ENCODE results near the gene MAP2K5. TPM values are rescaled to one million over a fixed set of nuclear protein-coding genes. Genes with fewer than 3 reads are reported as not detected.

MAP2K5 gene
- total and polyA plus RNA-seq, 9 of the 15 experiments (the other 6 are each of a cell fraction or from before 2014, with no cell fraction given) = 0.41 to 16.5 (median 7.5) TPM

DNA sequence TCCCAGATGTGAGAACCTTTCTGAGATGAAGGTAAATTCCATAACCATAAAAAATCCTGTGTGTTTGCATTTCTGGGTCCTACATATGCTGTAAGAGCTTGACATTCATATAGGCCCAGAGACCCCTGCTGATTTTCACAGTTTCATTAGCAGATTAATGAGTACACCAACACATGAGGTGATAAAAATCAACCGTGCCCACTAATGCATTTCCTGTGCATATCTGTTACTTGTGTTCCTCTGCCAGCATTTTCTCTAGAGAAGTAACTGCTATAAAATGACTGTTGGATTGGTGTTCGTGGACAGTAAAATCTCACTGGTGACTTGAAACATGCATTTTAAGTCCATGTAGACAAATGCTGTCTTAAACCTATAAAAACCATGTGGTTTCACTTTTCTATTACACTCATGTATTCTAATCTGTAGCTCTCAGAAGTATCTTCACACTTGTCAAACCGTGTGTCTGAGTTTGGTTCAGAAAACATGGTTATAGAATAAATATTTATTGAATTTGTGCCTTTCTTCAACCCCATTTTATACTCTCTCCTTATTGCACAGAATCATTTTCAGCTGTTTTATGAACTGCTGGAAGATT, 14.6 kb downstream of the MAP2K5 start (continued):
- TF ChIP-seq, protein P1, sequence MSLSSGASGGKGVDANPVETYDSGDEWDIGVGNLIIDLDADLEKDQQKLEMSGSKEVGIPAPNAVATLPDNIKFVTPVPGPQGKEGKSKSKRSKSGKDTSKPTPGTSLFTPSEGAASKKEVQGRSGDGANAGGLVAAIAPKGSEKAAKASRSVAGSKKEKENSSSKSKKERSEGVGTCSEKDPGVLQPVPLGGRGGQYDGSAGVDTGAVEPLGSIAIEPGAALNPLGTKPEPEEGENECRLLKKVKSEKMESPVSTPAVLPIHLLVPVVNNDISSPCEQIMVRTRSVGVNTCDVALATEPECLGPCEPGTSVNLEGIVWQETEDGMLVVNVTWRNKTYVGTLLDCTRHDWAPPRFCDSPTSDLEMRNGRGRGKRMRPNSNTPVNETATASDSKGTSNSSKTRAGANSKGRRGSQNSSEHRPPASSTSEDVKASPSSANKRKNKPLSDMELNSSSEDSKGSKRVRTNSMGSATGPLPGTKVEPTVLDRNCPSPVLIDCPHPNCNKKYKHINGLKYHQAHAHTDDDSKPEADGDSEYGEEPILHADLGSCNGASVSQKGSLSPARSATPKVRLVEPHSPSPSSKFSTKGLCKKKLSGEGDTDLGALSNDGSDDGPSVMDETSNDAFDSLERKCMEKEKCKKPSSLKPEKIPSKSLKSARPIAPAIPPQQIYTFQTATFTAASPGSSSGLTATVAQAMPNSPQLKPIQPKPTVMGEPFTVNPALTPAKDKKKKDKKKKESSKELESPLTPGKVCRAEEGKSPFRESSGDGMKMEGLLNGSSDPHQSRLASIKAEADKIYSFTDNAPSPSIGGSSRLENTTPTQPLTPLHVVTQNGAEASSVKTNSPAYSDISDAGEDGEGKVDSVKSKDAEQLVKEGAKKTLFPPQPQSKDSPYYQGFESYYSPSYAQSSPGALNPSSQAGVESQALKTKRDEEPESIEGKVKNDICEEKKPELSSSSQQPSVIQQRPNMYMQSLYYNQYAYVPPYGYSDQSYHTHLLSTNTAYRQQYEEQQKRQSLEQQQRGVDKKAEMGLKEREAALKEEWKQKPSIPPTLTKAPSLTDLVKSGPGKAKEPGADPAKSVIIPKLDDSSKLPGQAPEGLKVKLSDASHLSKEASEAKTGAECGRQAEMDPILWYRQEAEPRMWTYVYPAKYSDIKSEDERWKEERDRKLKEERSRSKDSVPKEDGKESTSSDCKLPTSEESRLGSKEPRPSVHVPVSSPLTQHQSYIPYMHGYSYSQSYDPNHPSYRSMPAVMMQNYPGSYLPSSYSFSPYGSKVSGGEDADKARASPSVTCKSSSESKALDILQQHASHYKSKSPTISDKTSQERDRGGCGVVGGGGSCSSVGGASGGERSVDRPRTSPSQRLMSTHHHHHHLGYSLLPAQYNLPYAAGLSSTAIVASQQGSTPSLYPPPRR (CRISPR knock-in tag; IDR thresholded peaks at IDR 0.05; ENCODE audit: borderline replicate concordance) = no peak

DNA sequence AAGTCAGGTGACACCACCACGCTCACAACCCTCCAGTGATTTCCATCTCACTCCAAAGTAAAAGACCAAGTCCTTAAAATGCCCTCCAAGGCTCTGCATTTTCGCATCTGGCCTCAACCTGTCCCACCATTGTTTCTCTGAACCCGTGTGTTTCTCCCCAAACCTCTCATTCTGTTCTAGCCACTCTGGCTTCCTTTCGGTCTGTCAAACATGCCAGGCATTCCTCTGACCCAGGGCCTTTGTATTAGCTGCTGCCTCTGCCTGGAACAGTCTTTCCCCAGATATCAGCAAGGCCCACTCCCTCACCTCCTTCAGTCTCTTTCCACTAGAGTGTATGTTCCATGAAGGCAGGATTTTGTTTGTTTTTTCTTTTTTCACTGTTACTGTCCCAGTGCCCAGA, 16.0 kb downstream of the MAP2K5 start:
- in situ Hi-C loops (cut with MboI) (no loop called here), intact Hi-C loops (cut with micrococcal nuclease) (no loop called here)
- WGBS (ENCODE audit: insufficient coverage, low coverage, missing lambda C conversion rate) = 75% methylated on average over 3 of the region's 4 CpGs
- Histone ChIP-seq H2AFZ (ENCODE audit: low read depth, low read length) (no peak overlapping the region), H3K4me3 (no peak overlapping the region), H3K9me3 (replicated peaks; ENCODE audit: control insufficient read depth, insufficient read depth, low read depth, low read length) (no peaks in the 10 kb centered on the region; the same call in 1 of the 2 replicates), H3K9me1 (ENCODE audit: control insufficient read depth, insufficient read depth, low read length) (no peaks in the 10 kb centered on the region), H3K4me1 (replicated peaks in 1 of 2; ENCODE audit: control insufficient read depth in 2 of 2, insufficient read depth in 2 of 2, low read length in 2 of 2) (no peaks in the 10 kb centered on the region; a peak in 1 of 5 replicates), H3K4me2 (ENCODE audit: insufficient read depth, low read length) (no peak overlapping the region), H3K79me2 (ENCODE audit: control insufficient read depth, insufficient read depth, low read length) (no peaks in the 10 kb centered on the region), H3K9ac (ENCODE audit: insufficient read depth in 1 of 2, low read depth in 2 of 2, low read length in 2 of 2) (no peak overlapping the region), H4K20me1 (replicated peaks; ENCODE audit: control insufficient read depth, insufficient read depth, low read length) (no peaks in the 10 kb centered on the region), H3K27me3 (ENCODE audit: control insufficient read depth in 2 of 2, insufficient read depth in 2 of 2, low read length in 2 of 2) (no peaks in the 10 kb centered on the region), H3K36me3 (ENCODE audit: control insufficient read depth, insufficient read depth, low read length) (peaks cover 22% of the 10 kb centered on the region; the same call in 1 of the 3 replicates), H3K27ac (ENCODE audit: extremely low read depth, low read depth, low read length) (no peak overlapping the region)
- DNase-seq (ENCODE audit: extremely low read depth in 1 of 4, low spot score in 3 of 4) = no peak
- ChIA-PET POLR2A (no interaction called here), CTCF (ENCODE audit: low intra/inter-chr PET ratio) (no interaction called here)
- BruUV-seq (replicated peaks) = no TSS peak
- no peak for FAIRE-seq
- ATAC-seq = no peak
- TF ChIP-seq NONO (IDR thresholded peaks at IDR 0.05; ENCODE audit: low read depth in 2 of 2, low read length in 1 of 2) (no peak), EHMT2 (IDR thresholded peaks at IDR 0.05) (no peak), TCFL5 (CRISPR knock-in tag; conservative IDR thresholded peaks at IDR 0.05) (no peak), LCOR (CRISPR knock-in tag; IDR thresholded peaks at IDR 0.05) (no peak), RBM25 (IDR thresholded peaks at IDR 0.05; ENCODE audit: low read depth, low read length, severe bottlenecking) (no peak), ZFP36 (IDR thresholded peaks at IDR 0.05; ENCODE audit: low read depth, low read length, partially characterized antibody) (no peak)
- TF ChIP-seq, protein P2, sequence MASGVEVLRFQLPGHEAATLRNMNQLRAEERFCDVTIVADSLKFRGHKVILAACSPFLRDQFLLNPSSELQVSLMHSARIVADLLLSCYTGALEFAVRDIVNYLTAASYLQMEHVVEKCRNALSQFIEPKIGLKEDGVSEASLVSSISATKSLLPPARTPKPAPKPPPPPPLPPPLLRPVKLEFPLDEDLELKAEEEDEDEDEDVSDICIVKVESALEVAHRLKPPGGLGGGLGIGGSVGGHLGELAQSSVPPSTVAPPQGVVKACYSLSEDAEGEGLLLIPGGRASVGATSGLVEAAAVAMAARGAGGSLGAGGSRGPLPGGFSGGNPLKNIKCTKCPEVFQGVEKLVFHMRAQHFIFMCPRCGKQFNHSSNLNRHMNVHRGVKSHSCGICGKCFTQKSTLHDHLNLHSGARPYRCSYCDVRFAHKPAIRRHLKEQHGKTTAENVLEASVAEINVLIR (CRISPR knock-in tag; IDR thresholded peaks at IDR 0.05) = no peak
- TF ChIP-seq, protein P3, sequence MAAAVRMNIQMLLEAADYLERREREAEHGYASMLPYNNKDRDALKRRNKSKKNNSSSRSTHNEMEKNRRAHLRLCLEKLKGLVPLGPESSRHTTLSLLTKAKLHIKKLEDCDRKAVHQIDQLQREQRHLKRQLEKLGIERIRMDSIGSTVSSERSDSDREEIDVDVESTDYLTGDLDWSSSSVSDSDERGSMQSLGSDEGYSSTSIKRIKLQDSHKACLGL (CRISPR knock-in tag; IDR thresholded peaks at IDR 0.05; ENCODE audit: borderline replicate concordance, poor library complexity, severe bottlenecking) = no peak
- TF ChIP-seq, protein P4, sequence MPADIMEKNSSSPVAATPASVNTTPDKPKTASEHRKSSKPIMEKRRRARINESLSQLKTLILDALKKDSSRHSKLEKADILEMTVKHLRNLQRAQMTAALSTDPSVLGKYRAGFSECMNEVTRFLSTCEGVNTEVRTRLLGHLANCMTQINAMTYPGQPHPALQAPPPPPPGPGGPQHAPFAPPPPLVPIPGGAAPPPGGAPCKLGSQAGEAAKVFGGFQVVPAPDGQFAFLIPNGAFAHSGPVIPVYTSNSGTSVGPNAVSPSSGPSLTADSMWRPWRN (IDR thresholded peaks at IDR 0.05; ENCODE audit: low read depth) = no peak
- TF ChIP-seq, protein P5, sequence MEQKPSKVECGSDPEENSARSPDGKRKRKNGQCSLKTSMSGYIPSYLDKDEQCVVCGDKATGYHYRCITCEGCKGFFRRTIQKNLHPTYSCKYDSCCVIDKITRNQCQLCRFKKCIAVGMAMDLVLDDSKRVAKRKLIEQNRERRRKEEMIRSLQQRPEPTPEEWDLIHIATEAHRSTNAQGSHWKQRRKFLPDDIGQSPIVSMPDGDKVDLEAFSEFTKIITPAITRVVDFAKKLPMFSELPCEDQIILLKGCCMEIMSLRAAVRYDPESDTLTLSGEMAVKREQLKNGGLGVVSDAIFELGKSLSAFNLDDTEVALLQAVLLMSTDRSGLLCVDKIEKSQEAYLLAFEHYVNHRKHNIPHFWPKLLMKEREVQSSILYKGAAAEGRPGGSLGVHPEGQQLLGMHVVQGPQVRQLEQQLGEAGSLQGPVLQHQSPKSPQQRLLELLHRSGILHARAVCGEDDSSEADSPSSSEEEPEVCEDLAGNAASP (IDR thresholded peaks at IDR 0.05) = no peak
